Transverse colon (tissue), 4 donors: Measurements from ENCODE around the gene GNAT1. TPM values are rescaled to one million over a fixed set of nuclear protein-coding genes. Genes with fewer than 3 reads are reported as not detected.

ENCODE experiments used
- DNase-seq: peaks from one replicate; pipeline ENCODE4 v3.0.0-alpha.2; 2019
- H3K27ac ChIP-seq, 4 donors: fragments of 200-600 bp; sonication (generic); 2 replicates each; pipeline ENCODE4 v1.5.1; 2016 to 2018; ENCODE audit warnings: inconsistent platforms in 4 of 4
- H3K27me3 ChIP-seq: fragments of 200-600 bp; sonication (generic); 2 replicates; pipeline ENCODE4 v1.5.1; 2017; ENCODE audit warnings: inconsistent platforms
- H3K36me3 ChIP-seq, 4 donors: fragments of 200-600 bp; sonication (generic); 2 replicates each; pipeline ENCODE4 v1.5.1; 2017 to 2019; ENCODE audit warnings: inconsistent platforms in 4 of 4
- H3K4me1 ChIP-seq, 4 donors: fragments of 200-600 bp; sonication (generic); 2 replicates each; pipeline ENCODE4 v1.5.1; 2017 to 2020; ENCODE audit warnings: inconsistent platforms in 4 of 4
- H3K4me3 ChIP-seq, 4 donors: fragments of 200-600 bp; sonication (generic); 1 replicate in 1 of 4; 2 replicates in 3 of 4; pipeline versions ENCODE4 v1.5.1 to v1.6.1; 2017 to 2019; ENCODE audit warnings: inconsistent platforms in 4 of 4
- H3K9me3 ChIP-seq, 2 donors: fragments of 200-600 bp; sonication (generic); 2 replicates each; pipeline ENCODE4 v1.5.1; 2017 to 2019; ENCODE audit warnings: inconsistent platforms in 2 of 2
- EP300 ChIP-seq: sonication (generic); formaldehyde crosslinking; IDR thresholded peaks from one replicate; pipeline ENCODE4 v1.6.1; 2017; ENCODE audit warnings: antibody characterized with exemption, low read depth
- POLR2A ChIP-seq: fragments of 450-650 bp; IDR thresholded peaks from one replicate; pipeline ENCODE4 v1.6.1; 2016; ENCODE audit warnings: antibody characterized with exemption, mild to moderate bottlenecking, moderate library complexity
- POLR2AphosphoS5 ChIP-seq, 3 donors: sonication (generic); formaldehyde crosslinking; IDR thresholded peaks; one replicate each; pipeline ENCODE4 v1.6.1; 2016; ENCODE audit warnings: antibody characterized with exemption in 3 of 3
- WGBS, 2 donors: methylation state at CpG; one replicate each; pipeline ENCODE4 v1.1.5; 2018; ENCODE audit warnings: low coverage in 1 of 2; 5-methylcytosine and 5-hydroxymethylcytosine counted together
- in situ Hi-C, 4 donors: fragments of 200-750 bp; cut with MboI; loops; one replicate each; pipeline versions ENCODE4 v1.15.0 to v1.15.1; 2017; ENCODE audit warnings: low sequenced_read_pairs in 3 of 4, low pct_ligation_motif_present in 1 of 4, low pct_unique_long_range_greater_than_20kb in 1 of 4
- intact Hi-C: fragments of 100-400 bp; cut with DNase I; formaldehyde crosslinking; loops from one replicate; pipeline ENCODE4 v1.15.1; 2023; ENCODE audit warnings: low total_unique reads
- total RNA-seq, 4 donors: library from RNA; depleted of rRNA; stranded (reverse); fragments of >200 nt; gene quantifications; one replicate each; pipeline ENCODE4 v1.1.0, GENCODE V29; 2016
- TF ChIP-seq, protein P1 (sequence below), 5 experiments: fragments of 200-600 bp in 3 of 5; fragments of 450-650 bp in 2 of 5; sonication (generic) in 3 of 5; IDR thresholded peaks; 1 replicate in 2 of 5; 2 replicates in 3 of 5; pipeline ENCODE4 v1.5.1; 2016 to 2017; ENCODE audit warnings: antibody characterized with exemption in 5 of 5, inconsistent platforms in 3 of 5, mild to moderate bottlenecking in 2 of 5, moderate library complexity in 1 of 5

GNAT1 gene
- total RNA-seq, 4 donors from 2014 or later: not detected

DNA sequence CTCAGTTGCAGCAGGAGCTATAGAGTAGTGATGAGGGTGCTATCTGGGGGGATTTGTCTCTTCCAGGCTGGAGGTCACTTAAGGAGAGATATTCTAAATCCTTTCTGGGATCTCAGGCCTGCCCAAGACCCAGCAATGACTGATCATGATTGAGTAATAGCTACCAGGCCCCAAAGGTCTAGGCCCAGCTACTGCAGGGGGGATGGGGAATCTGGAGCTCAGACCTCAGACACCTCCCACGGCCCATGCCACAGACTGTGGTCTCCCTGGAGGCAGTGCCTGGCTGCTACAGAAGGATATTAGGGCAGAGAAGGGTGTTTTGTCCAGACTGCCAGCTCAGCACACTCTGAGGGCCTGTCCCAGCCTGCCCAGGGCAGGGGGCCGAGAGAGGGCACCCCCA lies 20.5 kb downstream of the GNAT1 start:
- intact Hi-C loops: no loop called here
- 76% methylated on average over 2 of the region's 2 CpGs; no CpG with 5 or more reads in 1 of the 2 donors for WGBS, 2 donors
- Histone ChIP-seq H3K27ac (no peak overlapping the region), H3K27me3 (peaks cover 3% of the 10 kb centered on the region), H3K4me3 (no peak overlapping the region), H3K9me3 (no peaks in the 10 kb centered on the region), H3K4me1 (no peaks in the 10 kb centered on the region), H3K36me3 (no peaks in the 10 kb centered on the region)
- DNase-seq: no peak
- no peak for TF ChIP-seq EP300
- no peak for TF ChIP-seq POLR2AphosphoS5 (IDR thresholded peaks at IDR 0.05)
- no peak for TF ChIP-seq POLR2A
- TF ChIP-seq, protein P1, sequence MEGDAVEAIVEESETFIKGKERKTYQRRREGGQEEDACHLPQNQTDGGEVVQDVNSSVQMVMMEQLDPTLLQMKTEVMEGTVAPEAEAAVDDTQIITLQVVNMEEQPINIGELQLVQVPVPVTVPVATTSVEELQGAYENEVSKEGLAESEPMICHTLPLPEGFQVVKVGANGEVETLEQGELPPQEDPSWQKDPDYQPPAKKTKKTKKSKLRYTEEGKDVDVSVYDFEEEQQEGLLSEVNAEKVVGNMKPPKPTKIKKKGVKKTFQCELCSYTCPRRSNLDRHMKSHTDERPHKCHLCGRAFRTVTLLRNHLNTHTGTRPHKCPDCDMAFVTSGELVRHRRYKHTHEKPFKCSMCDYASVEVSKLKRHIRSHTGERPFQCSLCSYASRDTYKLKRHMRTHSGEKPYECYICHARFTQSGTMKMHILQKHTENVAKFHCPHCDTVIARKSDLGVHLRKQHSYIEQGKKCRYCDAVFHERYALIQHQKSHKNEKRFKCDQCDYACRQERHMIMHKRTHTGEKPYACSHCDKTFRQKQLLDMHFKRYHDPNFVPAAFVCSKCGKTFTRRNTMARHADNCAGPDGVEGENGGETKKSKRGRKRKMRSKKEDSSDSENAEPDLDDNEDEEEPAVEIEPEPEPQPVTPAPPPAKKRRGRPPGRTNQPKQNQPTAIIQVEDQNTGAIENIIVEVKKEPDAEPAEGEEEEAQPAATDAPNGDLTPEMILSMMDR (IDR thresholded peaks at IDR 0.05): no peak
- in situ Hi-C loops: no loop called here

DNA sequence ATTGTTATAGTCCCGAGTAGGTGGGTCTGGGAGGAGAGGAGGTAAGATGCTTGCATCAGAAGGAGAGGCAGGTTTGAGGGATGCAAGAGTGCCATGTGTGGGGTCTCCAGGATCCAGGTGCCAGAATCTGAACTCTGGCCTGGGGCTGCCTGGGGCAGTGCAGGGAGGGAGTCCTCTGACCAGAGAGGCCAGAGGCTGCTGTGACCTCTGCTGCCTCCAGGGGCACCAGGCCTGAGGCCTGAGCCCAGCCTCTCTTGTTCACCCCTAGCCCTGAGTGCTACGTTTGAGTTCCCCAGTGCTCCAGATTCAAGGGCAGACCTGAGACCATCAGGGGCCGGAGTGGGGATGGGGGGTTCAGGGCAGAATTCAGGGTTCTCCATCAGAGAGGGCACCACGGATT lies 21.1 kb downstream of the GNAT1 start:
- in situ Hi-C loops: no loop called here
- no peaks in the 10 kb centered on the region for H3K4me1 ChIP-seq
- no peak for DNase-seq
- no peaks in the 10 kb centered on the region for H3K36me3 ChIP-seq
- no peak overlapping the region for H3K4me3 ChIP-seq
- no peak overlapping the region for H3K27ac ChIP-seq
- H3K9me3 ChIP-seq: no peaks in the 10 kb centered on the region
- 80 to 100% methylated on average over 1 to 4 of the region's 4 CpGs for WGBS, 2 donors
- TF ChIP-seq POLR2AphosphoS5 (IDR thresholded peaks at IDR 0.05) (no peak), EP300 (no peak), POLR2A (no peak)
- TF ChIP-seq, protein P1 (IDR thresholded peaks at IDR 0.05): no peak
- intact Hi-C loops: no loop called here
- H3K27me3 ChIP-seq: no peaks in the 10 kb centered on the region

DNA sequence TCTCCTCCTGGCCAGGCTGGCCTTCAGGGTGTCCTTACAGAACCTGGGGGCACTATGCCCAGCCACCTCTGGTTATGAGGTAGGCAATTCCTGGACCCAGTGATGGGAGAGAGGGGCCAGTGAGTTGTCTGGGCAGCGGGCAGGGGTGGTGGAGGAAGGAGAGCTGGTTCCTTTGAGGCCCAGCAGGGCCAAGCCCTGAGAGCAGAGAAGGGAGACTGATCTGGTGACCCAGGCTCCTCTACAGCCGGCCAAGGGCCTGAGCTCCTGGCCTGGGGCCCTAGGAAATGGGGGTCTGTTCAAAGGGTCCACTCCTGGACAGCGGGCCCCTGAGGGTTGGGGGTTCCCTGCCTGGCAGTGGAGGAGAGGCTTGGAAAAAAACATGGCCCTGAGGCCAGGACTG lies 21.6 kb downstream of the GNAT1 start:
- no peak overlapping the region for H3K4me3 ChIP-seq
- H3K27ac ChIP-seq: no peak overlapping the region
- intact Hi-C loops: no loop called here
- H3K9me3 ChIP-seq: no peaks in the 10 kb centered on the region
- no peaks in the 10 kb centered on the region for H3K36me3 ChIP-seq
- WGBS, 2 donors: 85% methylated on average over 3 of the region's 3 CpGs; no CpG with 5 or more reads in 1 of the 2 donors
- no peak for DNase-seq
- no peaks in the 10 kb centered on the region for H3K4me1 ChIP-seq
- in situ Hi-C loops: no loop called here
- H3K27me3 ChIP-seq: no peaks in the 10 kb centered on the region
- TF ChIP-seq EP300 (no peak), POLR2AphosphoS5 (IDR thresholded peaks at IDR 0.05) (no peak), POLR2A (no peak)
- TF ChIP-seq, protein P1 (IDR thresholded peaks at IDR 0.05): no peak

GRCh38 chr3:50213373-50213772 lies 22.0 kb downstream of the GNAT1 start:
- Histone ChIP-seq H3K4me3 (no peak overlapping the region), H3K27ac (no peak overlapping the region), H3K4me1 (no peaks in the 10 kb centered on the region), H3K36me3 (no peaks in the 10 kb centered on the region), H3K9me3 (no peaks in the 10 kb centered on the region), H3K27me3 (no peaks in the 10 kb centered on the region)
- TF ChIP-seq, protein P1 (IDR thresholded peaks at IDR 0.05): no peak
- TF ChIP-seq POLR2AphosphoS5 (IDR thresholded peaks at IDR 0.05) (no peak), EP300 (no peak), POLR2A (no peak)
- no peak for DNase-seq
- in situ Hi-C loops: no loop called here
- WGBS, 2 donors: 58% methylated on average over 12 of the region's 12 CpGs; no CpG with 5 or more reads in 1 of the 2 donors
- intact Hi-C loops: no loop called here
